ENCODE results near the gene SMPD1.

Gene SMPD1

DNA sequence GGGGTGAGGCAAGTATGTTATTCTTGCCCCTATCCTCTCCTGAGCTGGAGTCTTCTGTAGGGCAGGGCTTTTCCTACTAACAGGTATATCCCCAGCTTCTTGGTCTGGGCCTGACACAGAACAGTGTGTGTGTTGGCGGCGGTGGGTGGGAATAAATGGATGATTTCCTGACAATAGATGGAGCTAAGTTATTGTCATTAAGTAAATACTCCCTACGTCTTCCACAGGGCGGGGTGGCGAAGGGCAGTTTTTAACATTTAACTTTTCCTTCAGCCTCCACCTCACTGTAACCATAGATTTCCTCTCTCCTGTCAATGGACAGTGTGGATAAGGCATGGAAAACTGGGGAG is 11.7 kb upstream of the SMPD1 start:
- no peak overlapping the region for H3K4me3 ChIP-seq (ENCODE audit: low read length)
- no peak for TF ChIP-seq EZH2phosphoT487 (IDR thresholded peaks at IDR 0.05; ENCODE audit: low read length)
- H3K36me3 ChIP-seq (replicated peaks; ENCODE audit: insufficient read depth, low read length), result no peaks in the 10 kb centered on the region
- H3K4me1 ChIP-seq (ENCODE audit: low read length), result no peaks in the 10 kb centered on the region
- H3K4me2 ChIP-seq (ENCODE audit: low read depth, low read length), result no peak overlapping the region
- H3K9me2 ChIP-seq (replicated peaks; ENCODE audit: insufficient read depth, low read length), result no peaks in the 10 kb centered on the region
- H3K79me2 ChIP-seq (ENCODE audit: low read length), result no peaks in the 10 kb centered on the region
- H4K20me1 ChIP-seq (ENCODE audit: insufficient read depth, low read length), result no peaks in the 10 kb centered on the region
- no peak overlapping the region for H3K9ac ChIP-seq (ENCODE audit: low read length)
- no peaks in the 10 kb centered on the region for H3K9me3 ChIP-seq (replicated peaks; ENCODE audit: insufficient read depth, low read length)
- no peak overlapping the region for H2AFZ ChIP-seq (ENCODE audit: low read length)
- H3F3A ChIP-seq (ENCODE audit: insufficient read depth, low read length), result no peaks in the 10 kb centered on the region
- H3K27me3 ChIP-seq (replicated peaks; ENCODE audit: insufficient read depth, low read length), result no peaks in the 10 kb centered on the region
- H3K27ac ChIP-seq (ENCODE audit: low read length), result no peak overlapping the region
- no peak for DNase-seq

DNA sequence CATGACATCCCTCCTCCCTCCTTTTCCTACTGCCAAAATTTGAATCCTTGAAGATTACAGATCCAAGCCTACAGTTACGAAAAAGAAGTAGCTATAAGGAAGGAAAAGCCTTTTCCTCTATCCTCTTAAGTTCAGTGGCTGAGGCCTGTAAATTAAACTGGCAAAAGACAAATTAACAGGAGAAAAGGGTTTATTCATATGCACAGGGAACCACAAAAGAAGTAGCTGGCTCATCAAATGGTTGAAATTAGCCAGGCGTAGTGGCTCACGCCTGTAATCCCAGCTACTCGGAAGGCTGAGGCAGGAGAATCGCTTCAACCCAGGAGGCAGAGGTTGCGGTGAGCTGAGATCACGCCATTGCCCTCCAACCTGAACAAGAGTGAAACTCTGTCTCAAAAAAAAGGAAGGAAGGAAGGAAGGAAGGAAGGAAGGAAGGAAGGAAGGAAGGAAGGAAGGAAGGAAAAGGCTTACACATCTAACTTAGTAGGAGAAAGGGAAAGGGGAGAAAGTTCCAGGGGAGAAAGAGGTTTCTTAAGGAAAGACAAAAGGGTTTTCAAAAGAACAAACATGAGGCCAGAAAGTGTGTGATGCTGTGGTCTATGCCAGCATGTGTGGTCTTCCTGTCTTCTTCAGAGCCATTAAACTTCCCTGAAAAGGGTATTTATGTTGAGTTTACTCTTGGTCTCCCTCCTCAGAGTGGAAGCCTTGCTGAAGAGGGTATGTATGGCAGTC is 5.1 kb upstream of the SMPD1 start:
- H3K4me1 ChIP-seq (ENCODE audit: low read length), result no peaks in the 10 kb centered on the region
- H3K36me3 ChIP-seq (replicated peaks; ENCODE audit: insufficient read depth, low read length), result no peaks in the 10 kb centered on the region
- no peak overlapping the region for H2AFZ ChIP-seq (ENCODE audit: low read length)
- H4K20me1 ChIP-seq (ENCODE audit: insufficient read depth, low read length), result no peaks in the 10 kb centered on the region
- H3K27me3 ChIP-seq (replicated peaks; ENCODE audit: insufficient read depth, low read length), result no peaks in the 10 kb centered on the region
- H3K9ac ChIP-seq (ENCODE audit: low read length), result no peak overlapping the region
- H3K4me3 ChIP-seq (ENCODE audit: low read length), result no peak overlapping the region
- no peak overlapping the region for H3K27ac ChIP-seq (ENCODE audit: low read length)
- H3K9me2 ChIP-seq (replicated peaks; ENCODE audit: insufficient read depth, low read length), result no peaks in the 10 kb centered on the region
- TF ChIP-seq EZH2 (optimal IDR thresholded peaks at IDR 0.05; ENCODE audit: low read depth, low read length) (no peak), EZH2phosphoT487 (IDR thresholded peaks at IDR 0.05; ENCODE audit: low read length) (no peak)
- TF ChIP-seq, protein P1, sequence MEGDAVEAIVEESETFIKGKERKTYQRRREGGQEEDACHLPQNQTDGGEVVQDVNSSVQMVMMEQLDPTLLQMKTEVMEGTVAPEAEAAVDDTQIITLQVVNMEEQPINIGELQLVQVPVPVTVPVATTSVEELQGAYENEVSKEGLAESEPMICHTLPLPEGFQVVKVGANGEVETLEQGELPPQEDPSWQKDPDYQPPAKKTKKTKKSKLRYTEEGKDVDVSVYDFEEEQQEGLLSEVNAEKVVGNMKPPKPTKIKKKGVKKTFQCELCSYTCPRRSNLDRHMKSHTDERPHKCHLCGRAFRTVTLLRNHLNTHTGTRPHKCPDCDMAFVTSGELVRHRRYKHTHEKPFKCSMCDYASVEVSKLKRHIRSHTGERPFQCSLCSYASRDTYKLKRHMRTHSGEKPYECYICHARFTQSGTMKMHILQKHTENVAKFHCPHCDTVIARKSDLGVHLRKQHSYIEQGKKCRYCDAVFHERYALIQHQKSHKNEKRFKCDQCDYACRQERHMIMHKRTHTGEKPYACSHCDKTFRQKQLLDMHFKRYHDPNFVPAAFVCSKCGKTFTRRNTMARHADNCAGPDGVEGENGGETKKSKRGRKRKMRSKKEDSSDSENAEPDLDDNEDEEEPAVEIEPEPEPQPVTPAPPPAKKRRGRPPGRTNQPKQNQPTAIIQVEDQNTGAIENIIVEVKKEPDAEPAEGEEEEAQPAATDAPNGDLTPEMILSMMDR (IDR thresholded peaks at IDR 0.05; ENCODE audit: low read length), result no peak
- no peak for DNase-seq
- no peaks in the 10 kb centered on the region for H3K79me2 ChIP-seq (ENCODE audit: low read length)
- H3K4me2 ChIP-seq (ENCODE audit: low read depth, low read length), result no peak overlapping the region
- no peaks in the 10 kb centered on the region for H3K9me3 ChIP-seq (replicated peaks; ENCODE audit: insufficient read depth, low read length)
- H3F3A ChIP-seq (ENCODE audit: insufficient read depth, low read length), result no peaks in the 10 kb centered on the region

DNA sequence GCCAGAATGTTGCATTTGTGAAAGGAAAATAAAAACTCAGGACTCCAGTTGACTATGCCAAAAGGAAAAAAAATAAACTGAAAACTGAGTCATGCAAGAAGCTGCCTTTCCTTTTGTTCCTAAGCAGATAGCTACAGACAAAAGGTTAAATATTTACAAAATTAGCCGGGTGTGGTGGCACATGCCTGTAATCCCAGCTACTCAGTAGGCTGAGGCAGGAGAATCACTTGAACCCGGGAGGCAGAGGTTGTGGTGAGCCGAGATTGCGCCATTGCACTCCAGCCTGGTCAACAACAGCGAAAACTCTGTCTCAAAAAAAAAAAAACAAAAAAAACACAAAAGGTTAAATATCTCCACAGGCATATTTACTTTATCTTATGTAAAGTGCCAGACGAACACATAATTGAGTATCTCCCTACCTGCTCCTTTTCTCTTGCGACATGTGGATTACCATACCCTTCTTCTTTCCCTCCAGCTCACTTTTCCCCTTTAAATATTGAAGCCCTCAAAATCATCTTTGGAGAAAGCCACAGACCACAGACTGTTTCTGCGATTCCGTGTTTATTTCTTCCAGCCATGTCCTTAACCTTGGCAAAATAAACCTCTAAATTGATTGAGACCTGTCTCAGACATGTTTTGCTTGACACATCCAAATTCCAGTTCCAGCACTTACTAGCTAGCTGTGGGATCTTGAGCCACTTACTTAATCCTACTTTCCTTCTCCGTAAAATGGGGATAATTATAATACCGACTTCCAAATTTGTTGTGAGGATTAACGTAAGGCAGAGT is 2.3 kb upstream of the SMPD1 start:
- H4K20me1 ChIP-seq (ENCODE audit: insufficient read depth, low read length), result no peaks in the 10 kb centered on the region
- H3K9ac ChIP-seq (ENCODE audit: low read length), result no peak overlapping the region
- no peaks in the 10 kb centered on the region for H3K4me1 ChIP-seq (ENCODE audit: low read length)
- H3F3A ChIP-seq (ENCODE audit: insufficient read depth, low read length), result no peaks in the 10 kb centered on the region
- no peak overlapping the region for H3K4me2 ChIP-seq (ENCODE audit: low read depth, low read length)
- no peak for DNase-seq
- no peaks in the 10 kb centered on the region for H3K36me3 ChIP-seq (replicated peaks; ENCODE audit: insufficient read depth, low read length)
- no peaks in the 10 kb centered on the region for H3K9me2 ChIP-seq (replicated peaks; ENCODE audit: insufficient read depth, low read length)
- no peak overlapping the region for H3K27ac ChIP-seq (ENCODE audit: low read length)
- TF ChIP-seq, protein P1 (IDR thresholded peaks at IDR 0.05; ENCODE audit: low read length), result no peak
- TF ChIP-seq EZH2 (optimal IDR thresholded peaks at IDR 0.05; ENCODE audit: low read depth, low read length) (no peak), EZH2phosphoT487 (IDR thresholded peaks at IDR 0.05; ENCODE audit: low read length) (no peak)
- peaks cover 8% of the 10 kb centered on the region for H3K79me2 ChIP-seq (ENCODE audit: low read length)
- H2AFZ ChIP-seq (ENCODE audit: low read length), result no peak overlapping the region
- H3K27me3 ChIP-seq (replicated peaks; ENCODE audit: insufficient read depth, low read length), result no peaks in the 10 kb centered on the region
- no peaks in the 10 kb centered on the region for H3K9me3 ChIP-seq (replicated peaks; ENCODE audit: insufficient read depth, low read length)
- H3K4me3 ChIP-seq (ENCODE audit: low read length), result no peak overlapping the region

DNA sequence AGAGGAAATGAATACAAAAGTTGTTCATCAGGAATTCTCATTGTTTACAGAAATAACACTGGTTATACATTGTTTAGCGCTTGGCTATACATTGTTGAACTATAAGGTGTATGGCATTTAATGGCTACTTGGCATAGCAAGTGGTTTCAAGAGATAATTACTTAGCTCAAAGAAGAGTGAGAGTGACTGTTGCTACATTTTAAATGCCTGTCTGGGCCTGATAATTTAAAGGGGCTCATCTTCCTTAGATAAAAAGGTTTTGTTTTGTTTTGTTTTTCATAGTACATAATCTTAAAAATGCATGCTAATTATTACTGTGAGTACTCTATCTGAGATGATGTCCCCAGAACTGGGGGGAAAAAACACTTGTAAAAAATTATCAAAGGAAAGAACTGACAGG is 1.5 kb upstream of the SMPD1 start:
- H3F3A ChIP-seq (ENCODE audit: insufficient read depth, low read length), result no peaks in the 10 kb centered on the region
- H3K36me3 ChIP-seq (replicated peaks; ENCODE audit: insufficient read depth, low read length), result no peaks in the 10 kb centered on the region
- H3K9me2 ChIP-seq (replicated peaks; ENCODE audit: insufficient read depth, low read length), result no peaks in the 10 kb centered on the region
- no peak overlapping the region for H3K4me3 ChIP-seq (ENCODE audit: low read length)
- peaks cover 8% of the 10 kb centered on the region for H3K79me2 ChIP-seq (ENCODE audit: low read length)
- H3K9me3 ChIP-seq (replicated peaks; ENCODE audit: insufficient read depth, low read length), result no peaks in the 10 kb centered on the region
- H3K4me1 ChIP-seq (ENCODE audit: low read length), result no peaks in the 10 kb centered on the region
- H3K9ac ChIP-seq (ENCODE audit: low read length), result no peak overlapping the region
- H4K20me1 ChIP-seq (ENCODE audit: insufficient read depth, low read length), result no peaks in the 10 kb centered on the region
- no peak overlapping the region for H3K27ac ChIP-seq (ENCODE audit: low read length)
- H3K4me2 ChIP-seq (ENCODE audit: low read depth, low read length), result no peak overlapping the region
- no peaks in the 10 kb centered on the region for H3K27me3 ChIP-seq (replicated peaks; ENCODE audit: insufficient read depth, low read length)
- no peak for DNase-seq
- H2AFZ ChIP-seq (ENCODE audit: low read length), result no peak overlapping the region
- TF ChIP-seq, protein P1 (IDR thresholded peaks at IDR 0.05; ENCODE audit: low read length), result no peak
- TF ChIP-seq EZH2 (optimal IDR thresholded peaks at IDR 0.05; ENCODE audit: low read depth, low read length) (no peak), EZH2phosphoT487 (IDR thresholded peaks at IDR 0.05; ENCODE audit: low read length) (no peak)
